Hepatic stellate cell (primary cell): ENCODE data around the gene ZNF800.
"Not testable (repeated sequence)": the region's sequence is repeated elsewhere in the genome, so short reads cannot be mapped to it uniquely, and the experiment has no call there.

ENCODE experiments used
- DNase-seq: peaks from one replicate; pipeline ENCODE4 v3.0.0; 2011; ENCODE audit warnings: low spot score

ZNF800 gene

GRCh38 chr7:127392566-127393367, at the start of gene ZNF800:
ZNF800 (minus strand) TSS chr7:127392708; CDS start chr7:127391557, 1,151 bp downstream.
- DNase-seq: peak; percentile 89

GRCh38 chr7:127440206-127440605, 47.7 kb upstream of the ZNF800 start:
- DNase-seq: no peak

- no peak for DNase-seq
These were observed 46.3 kb upstream of the ZNF800 start for GRCh38 chr7:127438836-127439235.

GRCh38 chr7:127437837-127438236, 45.3 kb upstream of the ZNF800 start:
- DNase-seq: peak; percentile 34

- DNase-seq: no peak
These were observed 44.7 kb upstream of the ZNF800 start for GRCh38 chr7:127437241-127437640.

- DNase-seq: not testable (repeated sequence)
These were observed 36.8 kb upstream of the ZNF800 start for GRCh38 chr7:127429281-127429680.

- DNase-seq: no peak
These were observed 26.7 kb upstream of the ZNF800 start for GRCh38 chr7:127419196-127419595.

- no peak for DNase-seq
These were observed 26.0 kb upstream of the ZNF800 start for GRCh38 chr7:127418459-127418858.

- DNase-seq: no peak
These were observed 24.8 kb upstream of the ZNF800 start for GRCh38 chr7:127417346-127417745.

GRCh38 chr7:127415060-127415742, 22.7 kb upstream of the ZNF800 start:
- no peak for DNase-seq

- DNase-seq: no peak
These were observed 21.5 kb upstream of the ZNF800 start for GRCh38 chr7:127413962-127414361.

GRCh38 chr7:127413326-127413725, 20.8 kb upstream of the ZNF800 start:
- DNase-seq: no peak

GRCh38 chr7:127411176-127411575, 18.7 kb upstream of the ZNF800 start:
- DNase-seq: no peak

GRCh38 chr7:127409629-127410028, 17.1 kb upstream of the ZNF800 start:
- DNase-seq: no peak

GRCh38 chr7:127404286-127405072, 12.0 kb upstream of the ZNF800 start:
- no peak for DNase-seq

GRCh38 chr7:127396184-127396583, 3.7 kb upstream of the ZNF800 start:
- DNase-seq: peak; percentile 16

- not testable (repeated sequence) for DNase-seq
These were observed 2.6 kb upstream of the ZNF800 start for GRCh38 chr7:127395104-127395503.

- no peak for DNase-seq
These were observed 1.0 kb upstream of the ZNF800 start for GRCh38 chr7:127393368-127394058.

- peak; percentile 33 for DNase-seq
These were observed 334 bp downstream of the ZNF800 start for GRCh38 chr7:127392182-127392565.

GRCh38 chr7:127391591-127392181, 822 bp downstream of the ZNF800 start:
- peak; percentile 27 for DNase-seq

- no peak for DNase-seq
These were observed 1.5 kb downstream of the ZNF800 start for GRCh38 chr7:127390817-127391590.
